GM18907 (cell line): ENCODE measurements around the gene CMTM6.

ENCODE experiments used
- ATAC-seq: cut with Tn5 transposase; IDR thresholded peaks from one replicate; pipeline ENCODE4 v1.9.1; 2021; ENCODE audit warnings: mild to moderate bottlenecking, moderate library complexity; ENCODE audit not compliant: unreplicated experiment

The CMTM6 gene

DNA sequence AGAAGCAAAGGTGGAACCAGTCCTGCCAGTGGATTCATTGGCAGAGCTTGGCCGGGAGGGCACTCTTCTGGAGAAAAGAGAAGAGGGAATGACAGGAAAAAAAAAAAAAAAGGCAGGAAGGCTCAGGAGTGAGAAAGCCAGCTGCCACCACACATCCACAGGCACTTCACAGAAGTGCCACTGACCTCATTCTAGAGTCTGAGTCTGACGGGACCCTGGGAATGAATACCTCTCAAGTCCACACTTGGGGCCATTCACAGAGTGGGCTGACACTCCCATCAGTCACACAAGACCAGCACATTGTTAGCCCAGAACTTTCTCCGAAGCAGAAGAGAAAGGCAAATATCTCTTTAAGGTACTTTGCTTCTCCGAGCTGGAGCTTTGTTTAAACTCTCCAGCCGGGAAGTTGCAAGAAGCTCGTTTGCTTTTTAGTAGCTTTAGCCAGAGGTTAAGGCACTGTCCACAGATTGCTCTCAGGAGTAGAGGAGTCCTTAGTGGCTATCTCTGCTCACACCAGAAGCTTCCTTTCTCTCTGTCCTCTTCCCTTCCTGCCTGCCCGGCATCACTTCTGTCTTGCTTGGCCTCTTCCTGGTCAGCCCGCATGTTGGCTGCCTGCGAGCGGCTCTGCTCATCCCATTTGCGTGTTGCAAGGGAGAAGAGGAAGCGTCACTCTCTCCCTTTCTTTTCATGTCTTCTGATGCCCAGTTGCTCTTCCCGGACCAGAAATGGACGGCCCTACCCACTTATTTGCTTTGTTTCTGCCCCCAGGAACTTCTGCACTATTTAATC lies 53.8 kb downstream of the CMTM6 start:
- ATAC-seq, result no peak

DNA sequence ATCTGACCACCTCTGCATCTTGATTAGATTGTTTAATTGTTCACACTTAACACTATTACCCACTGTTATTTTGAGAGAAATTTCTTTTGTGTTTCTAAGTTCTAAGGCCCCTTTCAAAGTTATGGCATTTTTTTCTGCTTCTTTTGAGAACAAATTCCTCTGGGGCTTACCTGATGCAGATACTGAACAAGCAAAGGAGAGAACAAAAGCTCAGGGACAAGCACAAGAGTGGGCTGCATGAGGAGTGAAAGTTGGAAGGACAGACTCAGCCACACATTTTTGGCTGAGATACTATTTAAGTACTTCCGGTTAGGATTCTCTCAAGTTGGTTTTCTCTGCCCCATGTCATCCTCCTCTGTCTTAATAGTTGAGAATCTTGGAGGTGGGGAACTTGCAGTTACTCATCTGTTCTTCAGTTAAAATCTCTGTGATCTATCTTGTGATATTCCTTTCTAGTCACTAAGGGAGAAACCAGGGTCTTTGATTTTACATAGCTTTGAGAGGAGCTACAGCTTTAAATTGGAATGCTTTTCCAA lies 54.7 kb downstream of the CMTM6 start:
- ATAC-seq, result no peak

DNA sequence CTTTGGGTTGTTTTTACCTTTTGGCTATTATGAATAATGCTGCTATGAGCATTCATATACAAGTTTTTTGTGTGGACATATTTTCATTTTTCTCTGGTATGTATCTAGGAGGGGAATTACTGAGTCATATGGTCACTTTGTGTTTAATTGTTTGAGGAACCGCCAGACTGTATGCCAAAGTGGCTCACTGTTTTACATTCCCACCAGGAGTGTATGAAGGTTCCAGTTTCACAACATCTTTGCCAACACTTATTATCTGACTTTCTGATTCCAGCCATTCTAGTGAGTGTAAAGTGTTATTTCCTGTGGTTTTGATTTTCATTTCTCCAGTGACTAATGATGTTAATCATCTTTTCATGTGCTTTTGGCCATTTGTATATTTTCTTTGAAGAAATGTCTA lies 59.2 kb downstream of the CMTM6 start:
- ATAC-seq, result no peak

DNA sequence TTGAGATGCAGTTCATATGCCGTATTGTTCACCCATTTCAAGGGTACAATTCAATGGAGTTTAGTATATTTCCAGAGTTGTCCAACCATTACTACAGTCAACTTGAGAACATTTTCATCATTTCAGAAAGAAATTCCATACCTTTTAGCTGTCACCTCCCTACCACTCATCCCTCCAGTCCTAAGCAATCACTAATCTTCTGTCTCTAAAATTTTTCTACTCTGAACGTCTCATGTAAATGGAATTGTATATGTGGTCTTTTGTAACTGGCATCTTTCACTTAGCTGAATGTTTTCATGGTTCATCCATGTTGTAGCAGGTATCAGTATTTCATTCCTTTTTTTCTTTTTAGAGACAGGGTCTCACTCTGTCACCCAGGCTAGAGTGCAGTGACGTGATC lies 59.9 kb downstream of the CMTM6 start:
- no peak for ATAC-seq

DNA sequence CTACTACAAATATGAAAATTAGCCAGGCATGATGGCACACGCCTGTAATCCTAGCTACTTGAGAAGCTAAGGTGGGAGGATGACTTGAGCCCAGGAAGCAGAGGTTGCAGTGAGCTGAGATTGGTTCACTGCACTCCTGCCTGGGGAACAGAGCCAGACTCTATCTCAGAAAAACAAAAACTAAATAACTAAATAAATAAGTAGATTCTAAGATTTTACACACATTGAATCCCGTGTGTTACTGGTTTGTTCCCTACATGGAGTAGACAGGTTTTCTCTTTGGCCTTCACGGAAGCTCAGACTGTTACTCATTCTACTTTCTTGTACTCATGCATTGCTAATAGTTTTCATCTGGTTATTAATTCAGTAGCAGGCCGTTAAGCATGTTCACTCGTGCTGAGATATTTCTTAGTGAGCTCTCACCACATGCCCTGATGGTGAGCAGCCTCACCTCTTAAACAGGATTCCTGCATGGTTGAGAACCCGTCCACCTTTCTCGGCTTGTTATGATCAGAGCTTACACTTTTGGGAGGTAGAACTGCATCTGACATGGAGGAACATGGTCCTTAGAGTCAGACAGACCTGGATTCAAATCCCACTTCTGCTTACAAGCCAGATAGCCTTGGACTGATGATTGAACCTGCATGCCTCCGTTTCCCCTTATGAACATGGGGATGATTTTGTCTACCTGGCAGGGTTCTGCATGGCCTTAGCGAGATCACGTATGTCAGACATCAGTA lies 61.9 kb downstream of the CMTM6 start:
- no peak for ATAC-seq

DNA sequence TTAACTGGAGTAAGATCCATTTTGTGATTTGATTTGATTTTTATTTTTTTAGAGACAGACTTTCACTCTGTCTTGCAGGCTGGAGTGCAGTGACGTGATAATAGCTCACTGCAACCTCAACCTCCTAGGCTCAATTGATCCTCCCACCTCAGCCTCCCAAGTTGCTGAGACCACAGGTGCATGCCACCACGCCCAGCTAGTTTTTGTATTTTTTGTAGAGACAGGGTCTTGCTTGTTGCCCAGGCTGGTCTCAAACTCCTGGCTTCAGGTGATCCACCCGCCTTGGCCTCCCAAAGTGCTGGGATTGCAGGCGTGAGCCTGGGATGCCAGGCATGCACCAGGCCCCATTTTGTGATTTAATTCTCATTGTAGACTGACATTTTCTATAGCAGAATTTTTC lies 63.2 kb downstream of the CMTM6 start:
- peak; percentile 17 for ATAC-seq

DNA sequence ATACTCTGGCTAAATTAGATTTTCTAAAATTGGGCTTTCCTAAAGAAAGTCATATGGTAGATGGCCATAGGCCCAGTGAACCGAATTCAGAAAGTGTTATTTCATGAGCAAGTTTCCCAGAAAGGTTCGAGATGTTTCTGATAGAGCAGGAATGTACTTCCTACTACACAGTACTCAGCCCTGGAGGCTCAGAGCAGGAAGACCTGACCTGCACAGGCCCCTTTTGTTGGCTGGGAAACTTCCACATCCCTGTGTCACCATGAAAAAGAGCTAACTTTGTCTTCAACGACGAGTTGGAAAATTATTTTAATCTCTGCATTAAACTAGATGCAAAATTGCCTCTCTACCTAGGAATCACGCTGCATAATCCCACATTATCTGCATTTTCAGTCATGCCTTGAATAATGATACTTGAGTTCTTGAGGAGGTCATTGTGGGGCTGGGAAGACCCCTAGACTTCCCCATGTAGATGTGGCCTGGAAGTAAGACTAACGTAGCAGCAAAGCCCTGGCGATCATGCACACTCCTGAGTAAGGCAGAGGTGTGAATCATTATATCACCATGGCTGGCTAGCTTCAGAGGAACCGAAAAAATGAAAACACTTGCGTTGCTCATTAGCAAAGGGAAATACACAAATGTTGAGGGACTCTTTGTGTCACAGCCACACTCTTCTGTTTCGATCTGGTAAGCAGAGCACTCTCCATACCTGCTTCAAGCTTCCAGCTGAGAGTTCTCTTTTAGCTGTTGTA lies 63.9 kb downstream of the CMTM6 start:
- peak; percentile 87 for ATAC-seq

DNA sequence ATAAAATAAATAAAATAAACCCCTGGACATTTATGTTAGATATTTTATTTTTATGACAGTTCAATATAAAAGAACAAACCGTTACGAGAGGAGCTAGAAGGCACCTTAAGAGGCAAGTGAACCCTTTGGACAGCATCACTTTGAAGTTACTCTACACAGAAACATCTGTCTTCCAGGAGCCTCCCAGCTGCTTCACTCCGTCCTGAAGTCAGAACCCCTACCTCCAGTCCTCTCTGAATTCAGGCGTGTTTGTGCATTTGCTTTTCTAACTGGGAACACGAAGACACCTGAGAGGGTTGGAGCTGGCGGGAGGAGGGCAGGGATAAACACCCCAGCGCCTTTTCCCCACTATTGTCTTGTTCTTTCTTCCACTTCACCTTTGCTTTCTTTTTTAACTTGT lies 64.8 kb downstream of the CMTM6 start:
- ATAC-seq, result no peak

DNA sequence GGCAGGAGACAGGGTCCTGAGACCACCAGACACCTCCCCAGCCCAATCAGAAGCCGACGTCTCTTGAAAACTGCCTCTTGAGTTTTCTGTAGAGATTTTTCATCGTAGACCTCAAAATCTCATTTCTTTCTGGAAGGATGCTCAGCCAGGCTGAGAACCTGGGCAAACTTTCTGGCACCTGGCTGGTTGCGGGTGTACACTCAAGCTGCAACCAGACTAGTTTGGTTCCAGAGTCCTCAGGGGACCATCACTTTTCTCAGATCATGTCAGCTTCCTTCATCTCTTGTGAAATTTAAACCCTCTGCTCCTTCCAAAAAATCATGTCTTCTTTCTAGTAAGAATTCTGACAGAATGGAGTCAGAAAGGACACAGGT lies 65.8 kb downstream of the CMTM6 start:
- ATAC-seq, result peak; percentile 49

DNA sequence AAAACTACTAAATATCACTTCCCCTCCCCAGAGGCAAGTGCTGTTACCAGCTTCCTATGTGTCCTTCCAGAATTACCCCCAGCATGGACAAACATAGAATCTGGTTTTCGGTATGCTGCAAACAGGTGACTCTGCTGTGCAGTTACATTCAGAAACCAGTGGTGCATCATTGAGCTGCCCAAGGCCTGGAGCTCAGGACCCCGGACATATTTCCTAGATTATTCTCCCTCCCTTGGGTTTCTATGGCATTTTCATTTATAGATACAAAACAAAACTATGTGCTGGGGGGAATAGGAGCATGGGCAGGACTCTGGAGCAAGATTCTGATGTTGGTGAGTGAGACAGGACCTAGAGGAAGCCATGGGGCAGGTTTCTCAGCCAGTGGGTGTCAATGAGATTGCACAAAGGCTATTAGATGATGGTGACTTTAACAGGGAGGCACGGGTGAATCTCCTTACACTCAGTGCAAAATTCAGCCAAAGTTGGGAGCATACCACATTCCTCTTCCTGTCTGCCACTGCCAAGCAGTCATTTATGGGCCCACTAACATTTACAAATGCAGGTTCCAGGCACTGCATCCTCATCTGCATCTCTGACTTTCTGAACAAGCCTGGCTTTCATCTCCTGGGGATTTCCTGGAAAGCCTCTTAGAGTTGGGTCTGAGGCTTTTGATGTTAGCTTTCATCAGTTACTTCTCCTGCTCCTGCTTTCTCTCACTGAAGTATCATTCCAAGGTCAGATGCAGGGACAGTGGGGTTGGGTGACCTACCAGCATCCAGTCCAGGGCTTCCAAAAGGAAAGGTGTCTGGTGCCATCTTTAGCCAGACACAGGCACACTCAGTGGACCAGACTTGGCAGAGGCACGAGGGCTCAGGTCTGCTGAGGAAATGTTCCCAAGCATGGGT lies 66.5 kb downstream of the CMTM6 start:
- ATAC-seq, result no peak

DNA sequence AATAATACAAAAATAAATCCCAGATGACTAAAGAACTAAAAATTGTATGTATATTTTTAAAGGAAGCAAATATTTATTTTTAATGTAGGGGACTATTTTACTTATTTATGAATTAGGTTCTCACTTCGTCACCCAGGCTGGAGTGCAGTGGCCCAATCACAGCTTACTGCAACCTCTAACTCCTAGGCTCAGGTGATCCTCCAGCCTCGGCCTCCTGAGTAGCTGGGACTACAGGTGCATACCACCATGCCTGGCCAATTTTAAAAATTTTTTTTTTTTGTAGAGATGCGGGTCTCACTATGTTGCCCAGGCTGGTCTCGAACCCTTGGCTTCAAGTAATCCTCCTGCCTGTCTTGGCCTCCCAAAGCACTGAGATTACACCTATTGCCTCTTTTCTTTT lies 68.4 kb downstream of the CMTM6 start:
- no peak for ATAC-seq

DNA sequence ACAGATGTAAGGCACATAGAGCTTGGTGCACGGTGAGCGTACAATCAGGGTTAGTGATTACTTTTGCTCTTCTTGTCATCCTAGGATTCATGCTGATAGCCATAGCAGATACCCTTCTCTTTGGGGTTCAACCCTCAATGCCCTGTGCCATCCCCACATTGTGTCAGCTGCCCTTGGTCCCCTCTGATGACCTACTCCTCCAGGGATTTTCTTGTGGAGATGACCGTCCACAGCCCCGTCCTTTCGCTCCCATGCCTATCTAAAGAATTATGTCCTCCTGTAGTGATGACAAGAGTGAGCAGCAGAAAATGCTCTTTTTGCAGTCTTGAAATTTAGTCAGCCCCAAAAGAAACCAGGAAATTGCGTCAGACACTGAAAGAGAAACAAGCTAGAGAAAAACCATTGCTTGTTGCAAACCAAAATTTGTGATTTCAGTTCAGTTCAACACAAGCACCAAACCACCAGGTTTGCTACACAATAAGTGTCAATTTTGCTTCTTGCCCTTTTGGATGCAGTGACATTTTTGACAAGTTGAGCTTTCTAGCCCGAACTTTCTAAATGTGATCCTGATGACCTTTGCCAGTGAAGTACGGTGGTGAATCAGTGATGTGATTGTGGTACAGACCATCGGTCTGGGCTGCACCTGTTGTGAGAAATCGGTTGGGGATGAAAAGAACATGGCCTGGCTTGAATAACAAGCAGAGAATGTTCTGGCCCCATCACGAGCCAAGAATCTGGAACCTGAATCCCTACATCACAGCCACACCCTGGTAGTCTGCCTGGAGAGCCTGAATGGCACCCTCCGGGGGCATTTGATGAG lies 69.7 kb downstream of the CMTM6 start:
- peak; percentile 34 for ATAC-seq

DNA sequence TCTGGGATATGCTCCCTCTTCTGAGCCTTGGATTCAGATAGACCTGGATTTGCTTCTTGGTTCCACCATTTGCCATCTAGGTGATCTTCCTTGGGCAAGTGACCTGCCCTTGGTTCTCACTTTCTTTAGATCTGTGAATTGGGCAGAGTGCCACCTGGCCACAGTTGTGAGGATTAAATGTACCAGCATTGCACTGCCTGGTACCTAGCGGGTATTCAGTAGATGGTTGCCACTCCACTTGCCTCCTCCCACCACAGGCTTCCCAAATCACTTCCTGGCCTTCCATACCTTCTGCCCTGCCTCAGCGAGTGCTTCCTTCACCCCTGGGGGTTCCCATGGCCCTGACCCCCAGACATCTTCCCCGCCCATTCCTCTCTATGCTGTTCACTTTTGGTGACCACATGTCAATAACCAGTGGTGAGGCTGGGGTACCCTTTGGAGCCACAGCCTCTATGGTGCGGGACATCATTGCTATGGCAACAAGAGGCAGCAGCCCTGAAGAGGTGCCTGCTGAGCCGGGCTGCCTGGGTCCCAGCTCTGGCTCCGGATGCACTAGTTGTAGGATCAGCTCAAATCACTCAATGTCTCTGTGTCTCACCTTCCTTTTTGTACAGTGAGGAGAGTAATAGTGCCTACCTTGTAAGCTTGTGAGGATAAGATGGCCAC lies 70.5 kb downstream of the CMTM6 start:
- no peak for ATAC-seq

DNA sequence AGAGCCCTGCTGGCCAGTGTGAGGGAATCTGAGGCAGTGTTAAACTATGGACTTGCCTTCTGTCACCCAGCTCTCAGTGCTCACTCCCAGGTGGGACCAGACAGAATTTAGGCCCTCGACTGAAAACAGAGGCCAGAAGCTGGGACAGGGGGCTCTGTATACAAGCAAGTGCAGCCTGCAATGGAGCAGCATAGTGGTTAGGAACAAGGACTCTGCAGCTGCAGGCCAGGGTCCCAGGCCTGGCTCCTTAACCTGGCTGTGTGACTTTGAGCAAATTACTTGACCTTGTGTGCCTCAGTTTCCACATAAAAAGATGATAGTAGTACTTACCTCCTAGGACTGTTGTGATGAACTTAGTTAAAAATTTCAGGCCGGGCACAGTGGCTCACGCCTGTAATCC lies 71.2 kb downstream of the CMTM6 start:
- no peak for ATAC-seq
